SH-SY5Y (cell line): ENCODE results near the gene MYL3.

Experiments
- GATA2 ChIP-seq: IDR thresholded peaks from 2 replicates; pipeline ENCODE4 v1.6.1; 2011; ENCODE audit warnings: mild to moderate bottlenecking, low read depth, low read length
- GATA3 ChIP-seq: IDR thresholded peaks from 2 replicates; pipeline ENCODE4 v1.6.1; 2011; ENCODE audit warnings: low read depth, mild to moderate bottlenecking, low read length, moderate library complexity

GRCh38 chr3:46904303-46905212 is 41.3 kb upstream of the MYL3 start:
- TF ChIP-seq GATA2 (no peak), GATA3 (no peak)
